Chondrocyte (in vitro differentiated cells): ENCODE results near the gene C2orf69. TPM values are rescaled to one million over a fixed set of nuclear protein-coding genes. Genes with fewer than 3 reads are reported as not detected.

Source experiments
- DNase-seq: peaks from one replicate; pipeline ENCODE4 v3.0.0; 2021; ENCODE audit warnings: mixed read lengths, low spot score
- H3K27ac Mint-ChIP-seq: one replicate; pipeline ENCODE4 v1.8.0; 2021; ENCODE audit warnings: mild to moderate bottlenecking, moderate library complexity, mixed read lengths; ENCODE audit not compliant: unreplicated experiment
- H3K27me3 Mint-ChIP-seq: 2 replicates; pipeline ENCODE4 v1.8.0; 2021; ENCODE audit warnings: low read depth, mixed read lengths
- H3K36me3 Mint-ChIP-seq: 2 replicates; pipeline ENCODE4 v1.8.0; 2021; ENCODE audit warnings: low read depth, mixed read lengths
- H3K4me1 Mint-ChIP-seq: 2 replicates; pipeline ENCODE4 v1.8.0; 2021; ENCODE audit warnings: low read depth, mild to moderate bottlenecking, mixed read lengths
- H3K4me3 Mint-ChIP-seq: one replicate; pipeline ENCODE4 v1.8.0; 2021; ENCODE audit warnings: mild to moderate bottlenecking, moderate library complexity, mixed read lengths; ENCODE audit not compliant: unreplicated experiment
- H3K9me3 Mint-ChIP-seq: 2 replicates; pipeline ENCODE4 v1.8.0; 2021; ENCODE audit warnings: low read depth, mixed read lengths
- CTCF ChIP-seq: fragments of 200-600 bp; sonication (generic); IDR thresholded peaks from 2 replicates; pipeline ENCODE4 v1.5.0; 2021; ENCODE audit warnings: antibody characterized with exemption, mild to moderate bottlenecking, moderate library complexity
- total RNA-seq: library from RNA; stranded (reverse); gene quantifications from 3 replicates; pipeline ENCODE4 v1.2.1, GENCODE V29; 2021

The C2orf69 gene
- total RNA-seq, 1 donor from 2014 or later: 9.8 TPM

GRCh38 chr2:199869653-199870052 is 41.4 kb upstream of the C2orf69 start:
- Mint-ChIP-seq H3K4me3 (no peak overlapping the region), H3K27ac (no peak overlapping the region), H3K9me3 (peaks cover 9% of the 10 kb centered on the region), H3K36me3 (peaks cover 7% of the 10 kb centered on the region), H3K27me3 (peaks cover 6% of the 10 kb centered on the region), H3K4me1 (peaks cover 17% of the 10 kb centered on the region)
- no peak for TF ChIP-seq CTCF
- DNase-seq: no peak

GRCh38 chr2:199870581-199870980 is 40.5 kb upstream of the C2orf69 start:
- no peak overlapping the region for H3K4me3 Mint-ChIP-seq
- no peak for TF ChIP-seq CTCF
- peak overlapping the region; percentile 15 for H3K27ac Mint-ChIP-seq
- peaks cover 7% of the 10 kb centered on the region for H3K36me3 Mint-ChIP-seq
- peaks cover 27% of the 10 kb centered on the region for H3K4me1 Mint-ChIP-seq
- H3K9me3 Mint-ChIP-seq: peaks cover 13% of the 10 kb centered on the region
- no peak for DNase-seq
- H3K27me3 Mint-ChIP-seq: peaks cover 4% of the 10 kb centered on the region

GRCh38 chr2:199874209-199874608 is 36.9 kb upstream of the C2orf69 start:
- H3K4me3 Mint-ChIP-seq: no peak overlapping the region
- H3K9me3 Mint-ChIP-seq: peaks cover 17% of the 10 kb centered on the region
- no peak for TF ChIP-seq CTCF
- H3K4me1 Mint-ChIP-seq: peaks cover 39% of the 10 kb centered on the region
- DNase-seq: no peak
- H3K27me3 Mint-ChIP-seq: no peaks in the 10 kb centered on the region
- peaks cover 10% of the 10 kb centered on the region for H3K36me3 Mint-ChIP-seq
- H3K27ac Mint-ChIP-seq: no peak overlapping the region

GRCh38 chr2:199875400-199875799 is 35.7 kb upstream of the C2orf69 start:
- H3K4me3 Mint-ChIP-seq: no peak overlapping the region
- TF ChIP-seq CTCF: no peak
- H3K27ac Mint-ChIP-seq: peak overlapping the region; percentile 57
- peaks cover 10% of the 10 kb centered on the region for H3K36me3 Mint-ChIP-seq
- H3K9me3 Mint-ChIP-seq: peaks cover 17% of the 10 kb centered on the region
- H3K27me3 Mint-ChIP-seq: no peaks in the 10 kb centered on the region
- peaks cover 28% of the 10 kb centered on the region for H3K4me1 Mint-ChIP-seq
- no peak for DNase-seq

- TF ChIP-seq CTCF: no peak
Measured at GRCh38 chr2:199882667-199883066, 28.4 kb upstream of the C2orf69 start.

More at GRCh38 chr2:199882667-199883066, 28.4 kb upstream of the C2orf69 start:
- H3K27ac Mint-ChIP-seq: no peak overlapping the region
- H3K9me3 Mint-ChIP-seq: peaks cover 5% of the 10 kb centered on the region
- no peaks in the 10 kb centered on the region for H3K4me1 Mint-ChIP-seq
- H3K27me3 Mint-ChIP-seq: no peaks in the 10 kb centered on the region
- H3K4me3 Mint-ChIP-seq: no peak overlapping the region
- no peak for DNase-seq
- peaks cover 3% of the 10 kb centered on the region for H3K36me3 Mint-ChIP-seq
